ENCODE measurements around the gene ZNF768.
"Not testable (repeated sequence)": the region's sequence is repeated elsewhere in the genome, so short reads cannot be mapped to it uniquely, and the experiment has no call there.

The ZNF768 gene

DNA sequence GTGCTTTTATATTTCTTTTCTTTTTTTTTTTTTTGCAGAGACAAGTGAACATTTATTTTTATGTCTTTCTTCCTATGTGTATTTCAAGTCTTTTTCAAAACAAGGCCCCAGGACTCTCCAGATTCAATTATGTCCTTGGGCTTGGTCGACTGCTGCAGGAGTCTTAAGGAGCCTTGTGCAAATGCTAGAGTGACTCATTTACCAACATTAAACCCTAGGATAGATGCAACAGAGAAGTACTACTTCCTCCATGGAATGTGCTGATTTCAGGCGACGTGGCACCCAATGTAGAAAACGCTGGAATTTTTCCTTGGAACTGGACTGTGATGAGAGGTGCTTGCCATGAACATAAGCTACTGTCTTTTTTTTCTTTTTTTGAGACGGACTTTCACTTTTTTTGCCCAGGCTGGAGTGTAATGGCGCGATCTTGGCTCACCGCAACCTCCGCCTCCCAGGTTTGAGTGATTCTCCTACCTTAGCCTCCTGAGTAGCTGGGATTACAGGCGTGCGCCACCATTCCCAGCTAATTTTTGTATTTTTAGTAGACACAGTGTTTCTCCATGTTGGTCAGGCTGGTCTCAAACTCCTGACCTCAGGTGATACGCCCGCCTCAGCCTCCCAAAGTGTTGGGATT, 10.1 kb upstream of the ZNF768 start:
- in situ Hi-C loops (cut with HindIII; ENCODE audit: low pct_ligation_motif_present, low pct_unique_long_range_greater_than_20kb, low sequenced_read_pairs); DNase-seq: not testable (repeated sequence)

DNA sequence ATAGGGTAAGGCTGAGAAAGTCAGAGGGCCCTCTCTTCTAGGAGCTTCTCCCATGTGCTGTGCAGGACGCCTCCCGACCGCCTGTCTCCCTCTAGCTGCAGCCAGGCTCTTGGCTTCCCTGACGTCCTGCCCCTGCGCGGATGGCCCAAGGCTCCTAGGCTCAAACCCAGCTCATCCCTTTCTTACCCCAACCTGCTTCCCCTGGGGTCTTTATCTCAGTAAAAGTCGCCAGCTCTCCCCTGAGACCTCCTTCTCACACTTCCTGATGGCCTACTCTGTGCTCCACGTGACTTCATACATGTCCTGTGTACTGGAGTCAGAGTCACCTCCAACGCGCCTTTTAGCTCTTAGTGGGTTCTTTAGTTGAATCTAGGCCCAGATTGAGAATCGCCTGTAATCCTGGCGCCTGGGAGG, 9.4 kb upstream of the ZNF768 start:
- DNase-seq: peak; percentile 70

DNA sequence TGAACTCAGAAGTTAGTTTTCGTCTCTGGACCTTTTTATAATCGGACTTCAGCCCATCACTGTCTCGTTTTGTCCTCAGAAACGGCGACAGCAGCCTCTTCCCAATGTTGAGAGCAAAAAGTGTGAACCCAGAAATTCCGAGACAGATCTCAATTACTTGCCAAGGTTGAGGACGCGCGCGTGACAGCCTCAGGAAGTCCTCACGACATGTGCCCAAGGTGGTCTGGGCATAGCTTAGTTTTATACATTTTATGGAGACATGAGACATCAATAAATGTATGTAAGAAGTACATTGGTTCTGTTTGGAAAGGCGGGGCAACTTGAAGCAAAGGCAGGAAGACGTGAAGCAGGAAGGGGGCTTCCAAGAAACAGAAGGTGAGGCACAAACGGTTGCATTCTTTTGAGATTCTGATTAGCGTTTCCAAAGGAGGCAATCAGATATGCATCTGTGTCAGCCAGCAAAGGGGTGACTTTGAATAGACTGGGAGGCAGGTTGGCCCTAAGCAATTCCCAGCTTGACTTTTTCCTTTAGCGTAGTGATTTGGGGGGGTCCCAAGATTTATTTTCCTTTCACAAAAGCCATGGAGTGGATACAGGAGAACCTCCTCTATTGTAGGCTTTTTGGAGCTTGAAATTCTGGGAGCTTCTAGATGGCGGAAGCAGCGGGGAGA, 8.9 kb upstream of the ZNF768 start:
- in situ Hi-C loops (cut with HindIII; ENCODE audit: low pct_ligation_motif_present, low pct_unique_long_range_greater_than_20kb, low sequenced_read_pairs): no loop called here
- no peak for DNase-seq

More for the DNA sequence above, 9.4 kb upstream of the ZNF768 start:
- in situ Hi-C loops (cut with HindIII; ENCODE audit: low pct_ligation_motif_present, low pct_unique_long_range_greater_than_20kb, low sequenced_read_pairs): no loop called here

DNA sequence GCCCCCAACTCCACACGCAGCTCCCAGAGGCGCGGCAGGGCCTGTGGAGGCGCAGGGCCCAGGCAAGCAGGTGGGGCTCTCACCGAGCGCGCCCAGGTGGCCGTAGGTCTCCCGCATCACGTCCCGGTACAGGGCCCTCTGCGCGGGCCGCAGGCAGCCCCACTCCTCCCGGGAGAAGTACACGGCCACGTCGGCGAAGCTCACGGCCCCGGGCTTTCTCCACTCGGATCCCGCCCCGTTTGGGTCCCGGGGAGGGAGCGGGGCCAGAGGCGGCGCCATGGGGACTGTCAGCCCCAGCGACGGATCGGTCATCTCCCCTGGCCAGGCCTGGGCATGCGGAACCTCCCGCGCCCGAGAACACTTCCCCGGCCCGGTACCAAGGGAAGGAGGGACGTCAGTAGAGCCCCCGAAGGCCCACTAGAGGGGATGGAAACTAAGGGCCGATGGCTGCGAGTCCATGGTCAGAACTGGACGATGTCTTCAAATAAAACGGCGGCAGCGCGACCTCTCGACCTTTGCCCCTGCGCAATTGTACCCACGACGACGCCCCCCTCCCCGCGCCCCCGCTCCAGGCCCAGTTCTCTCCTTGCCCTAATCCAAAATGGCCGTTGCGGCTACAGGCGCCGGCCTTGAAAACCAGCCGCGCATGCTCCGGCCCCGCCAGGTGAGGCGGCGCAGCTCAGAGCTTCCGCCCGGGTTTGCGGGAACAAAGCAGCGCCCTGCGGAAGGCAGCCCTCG, 8.2 kb upstream of the ZNF768 start, which contains the start of gene ZNF747:
ZNF747 (minus strand) TSS at position 491 of the 738 bp plus-strand sequence; CDS start at position 312, 179 bp downstream.
- peak; percentile 90 for DNase-seq
- in situ Hi-C loops (cut with HindIII; ENCODE audit: low pct_ligation_motif_present, low pct_unique_long_range_greater_than_20kb, low sequenced_read_pairs): no loop called here

DNA sequence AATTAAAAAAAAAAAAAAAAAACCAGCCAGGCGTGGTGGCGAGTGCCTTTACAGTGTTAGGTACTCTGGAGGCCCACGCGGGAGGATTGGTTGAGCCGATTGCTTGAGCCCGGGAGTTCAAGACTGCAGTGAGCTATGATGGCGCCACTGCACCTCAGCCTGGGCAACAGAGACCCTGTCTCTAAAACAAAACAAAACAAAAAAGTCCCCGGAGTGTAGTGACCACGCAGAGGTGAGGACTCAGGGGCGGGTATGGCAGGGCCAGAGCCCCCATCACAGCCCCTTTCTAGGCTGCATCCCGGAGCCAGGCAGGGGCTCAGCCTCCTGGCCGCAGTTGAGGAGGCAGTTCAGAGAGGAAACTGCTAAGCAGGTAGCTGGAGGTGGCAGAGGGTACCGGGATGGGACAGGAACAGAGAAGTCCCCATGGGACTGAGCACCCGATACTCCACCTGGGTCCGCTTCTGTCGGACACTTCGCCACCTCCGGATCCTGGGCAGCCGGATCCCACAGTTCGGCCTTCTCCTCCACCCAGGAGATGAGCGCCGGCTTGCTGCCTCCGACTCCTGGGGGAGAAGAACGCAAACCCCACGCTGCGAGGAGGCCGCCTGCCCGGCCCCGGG, 7.5 kb upstream of the ZNF768 start:
- DNase-seq: no peak
- in situ Hi-C loops (cut with HindIII; ENCODE audit: low pct_ligation_motif_present, low pct_unique_long_range_greater_than_20kb, low sequenced_read_pairs): no loop called here

DNA sequence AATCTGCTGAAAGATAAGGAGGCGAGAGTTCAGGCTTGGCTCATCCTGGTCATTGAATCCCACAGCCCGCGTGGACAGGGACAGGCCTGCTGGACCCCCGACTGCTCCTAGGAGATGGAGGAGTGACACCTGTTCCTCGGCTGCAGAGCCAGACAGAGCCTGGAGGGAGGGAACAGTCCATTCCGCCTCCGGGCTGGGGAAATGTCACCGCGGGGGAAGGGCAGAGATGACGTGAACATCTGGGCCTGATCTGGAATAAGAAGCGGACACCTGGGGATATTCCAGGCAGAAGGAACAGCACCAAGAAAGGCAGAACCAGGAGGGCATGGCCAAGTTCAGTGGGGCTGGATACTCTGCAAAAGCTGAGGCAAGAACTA, 6.8 kb upstream of the ZNF768 start:
- no peak for DNase-seq
- in situ Hi-C loops (cut with HindIII; ENCODE audit: low pct_ligation_motif_present, low pct_unique_long_range_greater_than_20kb, low sequenced_read_pairs): no loop called here

DNA sequence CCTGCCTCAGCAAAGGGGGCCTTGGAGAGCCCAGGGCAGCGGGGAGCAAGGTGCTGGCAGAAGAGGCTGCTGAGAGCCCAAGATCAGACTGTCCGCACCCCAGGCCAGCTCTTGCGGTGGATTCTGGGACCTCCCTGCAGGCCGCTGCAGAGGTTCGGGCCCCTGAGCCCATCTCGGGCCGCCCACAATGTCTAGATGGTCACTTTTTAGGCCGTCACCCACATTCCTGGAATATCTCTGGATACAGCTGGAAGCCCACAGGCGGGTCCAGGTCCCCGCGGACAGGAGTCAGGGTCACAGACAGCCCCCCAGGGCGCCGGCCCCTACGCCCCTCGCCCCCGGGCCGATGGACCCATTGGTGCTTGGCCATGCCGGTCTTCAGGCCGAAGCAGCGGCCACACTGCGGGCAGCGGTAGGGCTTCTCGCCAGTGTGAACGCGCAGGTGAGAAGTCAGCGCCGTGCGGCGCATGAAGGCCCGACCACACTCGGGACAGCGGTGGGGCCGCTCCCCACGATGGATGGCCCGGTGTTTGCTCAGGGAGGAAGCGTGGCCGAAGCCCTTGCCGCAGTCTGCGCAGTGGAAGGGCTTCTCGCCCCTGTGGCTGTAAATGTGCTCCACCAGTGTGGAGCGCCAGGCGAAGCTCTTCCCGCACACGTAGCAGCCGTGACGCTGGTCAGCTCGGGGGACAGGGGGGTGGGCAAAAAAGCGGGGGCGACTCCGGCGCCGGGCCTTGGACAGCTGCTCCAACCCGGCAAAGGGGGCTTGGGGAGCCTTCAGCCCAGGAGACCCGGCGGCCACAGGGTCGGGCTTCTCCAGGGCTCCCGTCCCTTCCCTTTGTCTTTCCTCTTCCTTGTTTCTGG, 6.1 kb upstream of the ZNF768 start:
- no peak for DNase-seq
- in situ Hi-C loops (cut with HindIII; ENCODE audit: low pct_ligation_motif_present, low pct_unique_long_range_greater_than_20kb, low sequenced_read_pairs): no loop called here

DNA sequence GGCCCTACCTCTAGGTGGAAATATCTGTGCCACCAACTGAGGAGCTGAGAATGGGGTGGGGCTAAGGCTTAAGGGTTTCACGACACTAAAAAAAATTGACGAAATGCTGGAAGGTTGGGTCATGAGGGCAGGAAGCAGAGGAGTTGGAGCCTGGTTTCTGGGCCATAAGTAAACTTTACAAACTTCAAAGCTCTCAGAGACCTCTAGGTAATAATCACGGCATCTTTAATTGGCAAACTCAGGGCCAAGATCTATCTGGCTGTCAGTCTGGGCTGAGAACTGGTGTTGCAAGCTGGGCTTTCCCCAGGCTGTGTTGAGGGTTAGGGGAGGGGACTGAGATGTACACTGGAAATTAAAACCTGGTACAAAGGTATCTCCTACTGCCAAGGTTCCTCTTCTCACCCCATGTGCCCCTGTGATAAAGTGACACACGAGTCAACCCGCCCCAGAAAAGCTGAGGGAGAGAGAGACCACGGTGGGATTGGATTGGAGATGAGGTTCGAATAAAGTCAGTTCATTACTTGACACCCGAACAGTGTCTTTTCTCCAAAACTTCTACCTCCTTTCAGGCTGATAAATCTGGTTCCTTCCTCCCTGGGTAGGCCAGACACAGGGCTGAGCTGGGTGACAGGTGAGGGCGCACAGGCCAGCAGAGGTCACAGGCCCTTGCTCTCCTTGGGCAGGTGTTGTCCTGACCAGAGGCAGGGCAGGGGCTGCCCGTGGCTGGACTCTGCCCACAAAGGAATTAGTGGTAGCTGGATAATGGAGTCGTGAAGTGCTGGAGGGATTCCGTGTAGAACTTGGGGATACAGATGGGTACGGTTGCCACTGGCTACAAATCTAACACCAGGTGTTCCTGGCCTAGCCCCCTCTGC, 4.0 kb upstream of the ZNF768 start:
- DNase-seq: no peak
- in situ Hi-C loops (cut with HindIII; ENCODE audit: low pct_ligation_motif_present, low pct_unique_long_range_greater_than_20kb, low sequenced_read_pairs): no loop called here

DNA sequence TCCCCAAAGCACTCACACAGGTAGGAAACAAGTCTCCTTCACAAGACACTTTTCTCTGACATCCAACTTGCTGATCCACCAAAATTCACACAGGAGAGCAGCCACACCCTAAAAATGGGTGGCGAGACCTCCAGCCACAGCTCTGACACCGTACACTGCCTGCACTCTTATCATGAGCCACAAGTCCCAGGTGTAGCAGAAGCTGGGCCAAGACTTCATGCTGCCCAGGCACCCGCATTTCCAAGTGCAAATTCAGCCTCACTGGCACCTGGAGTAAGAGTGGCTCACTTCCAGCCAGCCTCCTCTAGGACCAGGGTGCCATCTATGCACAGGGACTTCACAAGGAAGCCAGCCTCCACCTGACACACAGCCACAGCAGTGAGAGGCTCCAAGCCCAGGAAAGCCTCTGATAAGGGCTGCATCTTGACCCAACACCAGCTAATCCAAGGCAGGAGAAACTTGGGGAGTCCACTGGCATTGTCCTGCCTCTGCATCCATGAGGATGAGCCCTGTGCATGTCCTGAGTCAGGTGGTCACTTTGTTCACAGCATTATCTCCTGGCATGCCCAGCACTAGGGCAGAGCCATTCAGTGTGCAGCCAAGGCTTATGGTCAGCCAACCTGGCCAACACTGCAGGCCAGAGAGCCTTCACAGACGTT, 2.6 kb upstream of the ZNF768 start:
- in situ Hi-C loops (cut with HindIII; ENCODE audit: low pct_ligation_motif_present, low pct_unique_long_range_greater_than_20kb, low sequenced_read_pairs): no loop called here
- no peak for DNase-seq

DNA sequence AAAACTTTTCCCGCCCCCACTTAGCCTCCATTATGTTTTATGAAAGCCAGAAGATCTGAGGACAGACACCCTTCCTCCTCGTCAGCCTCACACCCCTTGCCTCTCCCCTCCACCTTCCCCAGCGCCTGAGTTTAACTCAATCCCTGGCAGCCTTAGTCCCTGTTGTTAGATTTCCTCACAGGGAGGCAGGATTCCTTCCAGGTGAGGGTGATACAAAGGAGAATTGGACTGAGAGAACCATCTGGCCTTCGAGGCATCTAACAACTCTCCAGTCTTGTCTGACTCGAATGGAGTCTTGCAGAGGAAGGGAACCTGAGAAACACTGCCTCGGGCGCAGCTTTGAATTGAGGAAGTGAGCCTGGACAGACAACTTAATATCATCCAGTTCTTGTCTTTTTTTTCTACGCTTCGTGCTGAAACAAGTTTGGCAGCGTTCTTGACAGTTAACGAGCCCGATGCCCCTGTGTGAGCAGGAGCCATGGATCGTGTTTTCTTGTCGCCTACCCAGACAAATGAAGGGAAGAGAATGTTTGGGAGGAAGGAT, 1.3 kb upstream of the ZNF768 start:
- in situ Hi-C loops (cut with HindIII; ENCODE audit: low pct_ligation_motif_present, low pct_unique_long_range_greater_than_20kb, low sequenced_read_pairs): no loop called here

DNA sequence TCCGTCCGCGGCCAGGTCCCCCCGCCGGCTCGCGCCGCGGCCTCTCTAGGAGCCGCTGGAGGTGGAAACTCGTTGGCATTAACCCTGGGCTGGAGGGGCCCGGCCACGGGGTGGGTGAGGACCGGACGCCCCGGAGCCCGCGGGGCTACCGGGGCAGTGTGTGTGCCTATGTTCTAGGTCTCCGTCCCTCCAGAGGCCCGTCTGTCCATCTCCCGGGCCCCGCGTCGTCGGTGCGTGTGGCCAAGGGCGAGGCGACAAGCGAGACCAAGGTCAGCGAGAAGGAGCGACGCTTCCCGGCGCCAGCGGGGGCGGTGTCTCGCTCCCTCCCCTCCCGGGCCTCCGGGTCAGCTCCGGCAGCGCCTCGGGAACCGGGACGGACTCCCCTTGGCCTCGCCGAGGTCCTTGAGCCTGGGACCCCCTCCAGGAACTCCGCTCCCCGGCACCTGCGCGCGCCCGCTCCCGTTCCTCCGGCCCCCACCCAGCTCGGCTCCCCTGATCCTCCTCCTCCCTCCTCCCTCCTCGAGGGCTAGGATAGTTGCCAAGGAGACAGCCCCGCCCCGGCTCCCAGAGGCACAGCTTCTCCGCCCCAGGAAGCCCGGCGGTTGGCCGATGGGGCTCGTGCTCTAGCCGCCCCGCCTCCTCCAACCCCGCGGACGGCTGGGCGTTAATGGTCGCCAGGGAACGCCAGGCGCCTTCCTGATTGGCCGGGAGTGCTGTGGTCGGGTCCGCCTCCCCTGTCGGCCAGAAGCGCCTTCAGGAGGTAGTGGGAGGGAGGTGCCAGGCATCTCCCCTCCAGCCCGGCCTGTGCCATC, 663 bp upstream of the ZNF768 start:
- in situ Hi-C loops (cut with HindIII; ENCODE audit: low pct_ligation_motif_present, low pct_unique_long_range_greater_than_20kb, low sequenced_read_pairs): no loop called here
- DNase-seq: peak; percentile 99

More for the DNA sequence above, 1.3 kb upstream of the ZNF768 start:
- DNase-seq: no peak

DNA sequence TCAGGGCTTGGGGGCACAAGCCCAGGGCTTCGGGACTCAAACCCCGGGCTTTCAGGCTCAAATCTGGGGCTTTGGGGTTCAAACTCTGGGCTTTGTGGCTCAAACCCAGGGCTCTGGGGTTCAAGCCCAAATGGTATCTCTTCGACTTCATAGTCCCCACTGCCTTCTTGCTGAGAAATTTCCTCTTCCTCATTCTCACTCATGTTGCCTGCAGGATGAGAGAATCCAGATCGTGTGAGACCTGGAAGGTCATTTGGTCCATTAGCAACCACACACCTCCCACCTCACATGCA, 576 bp downstream of the ZNF768 start:
- in situ Hi-C loops (cut with HindIII; ENCODE audit: low pct_ligation_motif_present, low pct_unique_long_range_greater_than_20kb, low sequenced_read_pairs): no loop called here
- DNase-seq: peak; percentile 46

DNA sequence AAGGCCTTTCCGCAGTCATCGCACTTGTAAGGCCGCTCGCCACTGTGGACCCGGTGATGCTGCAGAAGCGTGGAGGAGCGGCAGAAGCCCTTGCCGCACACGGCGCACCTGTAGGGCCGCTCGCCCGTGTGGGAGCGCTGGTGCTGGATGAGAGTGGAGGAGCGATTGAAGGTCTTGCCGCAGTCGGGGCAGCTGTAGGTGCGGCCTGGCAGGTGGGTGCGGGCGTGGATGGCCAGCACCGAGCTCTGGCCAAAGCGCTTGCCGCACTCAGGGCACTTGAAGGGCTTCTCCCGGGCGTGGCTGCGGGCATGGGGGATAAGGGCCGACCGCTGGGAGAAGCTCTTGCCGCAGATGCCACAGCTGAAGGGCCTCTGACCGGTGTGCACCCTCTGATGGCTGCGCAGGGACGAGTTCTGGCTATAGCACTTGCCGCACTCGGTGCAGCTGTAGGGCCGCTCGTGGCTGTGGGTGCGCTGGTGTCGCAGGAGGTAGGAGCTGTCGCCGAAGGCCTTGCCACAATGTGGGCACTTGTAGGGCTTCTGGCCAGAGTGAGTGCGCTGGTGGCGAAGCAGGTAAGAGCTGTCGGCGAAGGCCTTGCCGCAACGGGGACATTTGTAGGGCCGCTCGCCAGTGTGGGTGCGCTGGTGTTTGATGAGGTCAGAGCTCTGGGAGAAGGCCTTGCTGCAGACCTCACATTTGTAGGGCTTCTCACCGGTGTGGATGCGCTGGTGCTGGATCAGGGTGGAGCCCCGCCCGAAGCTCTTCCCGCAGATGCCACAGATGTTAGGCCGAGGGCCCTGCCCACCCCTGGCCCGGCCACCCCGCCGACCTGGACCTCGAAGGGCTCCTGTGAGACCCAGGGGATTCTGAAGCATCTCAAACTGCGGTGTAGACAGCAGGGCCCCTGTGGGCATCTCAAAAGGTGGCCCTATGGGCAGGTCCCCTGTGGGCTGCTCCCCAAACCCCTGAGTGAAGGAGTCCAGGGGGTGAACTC, 1.5 kb downstream of the ZNF768 start:
- in situ Hi-C loops (cut with HindIII; ENCODE audit: low pct_ligation_motif_present, low pct_unique_long_range_greater_than_20kb, low sequenced_read_pairs): no loop called here
- DNase-seq: no peak

DNA sequence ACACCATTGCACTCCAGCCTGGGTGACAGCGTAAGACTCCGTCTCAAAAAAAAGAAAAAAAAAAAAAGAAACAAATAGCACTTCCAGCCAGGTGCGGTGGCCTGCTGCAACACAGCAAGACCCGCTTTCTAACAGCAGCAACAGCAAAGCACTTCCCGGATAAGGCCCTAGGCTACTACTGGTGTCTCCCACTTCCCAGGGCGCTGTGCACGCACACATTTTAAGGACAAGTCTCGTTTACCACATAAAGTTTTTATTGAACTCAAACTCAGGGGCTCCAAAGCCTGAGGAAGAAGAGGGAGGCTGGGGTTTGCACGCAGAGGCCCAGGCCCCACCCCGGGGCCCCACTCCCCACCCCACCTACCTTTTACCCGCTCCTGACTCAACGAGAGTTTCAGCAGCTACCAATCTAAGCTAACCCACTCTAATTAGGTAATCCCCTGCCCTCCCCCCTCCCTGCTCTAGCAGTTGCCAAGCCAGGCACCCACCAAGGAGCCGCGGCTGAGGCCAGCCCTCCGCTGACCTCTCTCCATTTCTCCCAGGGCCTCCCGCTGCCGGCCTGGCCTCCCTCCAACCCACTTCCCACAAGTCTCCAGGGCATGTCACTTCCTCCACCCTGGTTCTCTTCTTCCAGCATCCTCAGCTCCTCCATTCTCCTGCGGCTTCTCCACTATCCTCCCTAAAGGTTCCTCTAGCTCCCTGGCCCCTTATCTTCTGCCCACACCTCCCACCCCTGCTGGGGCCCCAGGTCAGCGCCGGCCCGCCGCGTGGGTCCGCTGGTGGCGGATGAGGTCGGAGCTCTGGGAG, 2.4 kb downstream of the ZNF768 start:
- no peak for DNase-seq
- in situ Hi-C loops (cut with HindIII; ENCODE audit: low pct_ligation_motif_present, low pct_unique_long_range_greater_than_20kb, low sequenced_read_pairs): no loop called here

Data from ACHN (cell line).